Activated CD4-positive, alpha-beta T cell treated with anti-CD3 and anti-CD28 coated beads, Interleukin-2, amount 50 U/mL, for 24 hours (primary cell): ENCODE measurements around the gene RILPL2.
"Not testable (repeated sequence)": the region's sequence is repeated elsewhere in the genome, so short reads cannot be mapped to it uniquely, and the experiment has no call there.

ENCODE experiments used
- DNase-seq, 2 donors: peaks; one replicate each; pipeline ENCODE4 v3.0.0-alpha.2; 2020; ENCODE audit warnings: low read depth in 1 of 2, low spot score in 1 of 2

RILPL2 gene

DNA sequence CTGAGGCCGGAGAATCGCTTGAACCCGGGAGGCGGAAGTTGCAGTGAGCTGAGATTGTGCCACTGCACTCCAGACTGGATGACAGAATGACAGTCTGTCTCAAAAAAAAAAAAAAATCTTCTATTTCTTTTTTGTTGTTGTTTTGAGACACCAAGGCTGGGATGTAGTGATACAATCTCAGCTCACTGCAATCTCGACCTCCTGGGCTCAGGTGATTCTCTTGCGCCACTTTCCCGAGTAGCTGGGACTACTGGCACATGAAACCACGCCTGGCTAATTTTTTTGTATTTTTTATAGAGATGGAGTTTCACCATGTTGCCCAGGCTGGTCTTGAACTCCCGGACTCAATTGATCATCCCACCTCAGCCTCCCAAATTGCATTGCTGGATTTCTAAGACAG lies 14.2 kb upstream of the RILPL2 start:
- DNase-seq = no peak

DNA sequence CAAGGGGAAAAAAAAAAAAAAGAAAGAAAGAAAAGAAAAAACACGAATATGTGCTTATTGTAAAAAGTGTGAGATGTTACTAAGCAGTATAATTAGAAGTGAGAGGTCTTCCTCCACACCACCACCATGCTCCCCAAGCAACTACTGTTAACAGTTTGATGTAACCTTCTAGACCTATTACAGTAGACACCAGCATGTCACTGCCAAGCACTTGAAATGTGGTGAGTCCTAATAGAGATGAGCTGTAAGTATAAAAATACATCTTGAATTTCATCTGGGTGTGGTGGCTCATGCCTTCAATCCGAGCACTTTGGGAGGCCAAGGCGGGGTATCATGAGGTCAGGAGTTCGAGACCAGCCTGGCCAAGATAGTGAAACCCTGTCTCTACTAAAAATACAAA lies 13.4 kb upstream of the RILPL2 start:
- DNase-seq = no peak

DNA sequence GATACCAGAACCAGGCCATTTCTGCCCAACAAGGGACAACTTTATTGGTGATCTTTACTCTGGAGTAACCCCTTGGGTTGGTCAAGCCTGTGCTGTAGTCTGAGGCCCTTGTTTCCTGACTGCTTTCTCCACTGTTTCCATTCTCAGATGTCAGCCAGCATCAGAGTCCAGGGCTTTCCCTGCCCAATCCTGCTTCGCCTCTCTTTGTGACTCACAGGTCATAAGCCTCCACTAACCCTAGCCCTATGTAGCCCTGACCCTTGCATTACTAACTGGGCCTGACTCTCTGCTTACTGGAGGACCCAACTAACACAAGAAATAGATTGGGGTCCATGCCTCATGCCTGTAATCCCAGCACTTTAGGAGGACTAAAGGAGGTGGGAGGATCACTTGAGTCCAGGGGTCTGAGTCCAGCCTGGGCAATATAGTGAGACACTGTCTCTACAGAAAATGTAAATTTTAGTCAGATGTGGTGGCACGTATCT lies 12.8 kb upstream of the RILPL2 start:
- no peak for DNase-seq

DNA sequence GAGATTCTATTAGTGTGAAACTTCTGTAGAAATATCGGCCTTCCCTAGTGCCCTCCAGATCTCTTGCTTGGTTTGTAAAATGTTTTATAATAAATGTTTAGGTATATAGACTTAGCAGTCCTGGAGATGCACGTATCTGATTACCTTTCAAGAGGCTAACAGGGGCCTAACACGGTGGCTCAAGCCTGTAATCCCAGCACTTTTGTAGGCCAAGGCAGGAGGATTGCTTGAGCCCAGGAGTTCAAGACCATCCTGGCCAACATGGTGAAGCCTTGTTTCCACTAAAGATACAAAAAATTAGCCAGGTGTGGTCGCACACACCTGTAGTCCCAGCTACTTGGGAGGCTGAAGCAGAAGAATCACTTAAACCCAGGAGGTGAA lies 9.8 kb upstream of the RILPL2 start:
- DNase-seq = no peak

DNA sequence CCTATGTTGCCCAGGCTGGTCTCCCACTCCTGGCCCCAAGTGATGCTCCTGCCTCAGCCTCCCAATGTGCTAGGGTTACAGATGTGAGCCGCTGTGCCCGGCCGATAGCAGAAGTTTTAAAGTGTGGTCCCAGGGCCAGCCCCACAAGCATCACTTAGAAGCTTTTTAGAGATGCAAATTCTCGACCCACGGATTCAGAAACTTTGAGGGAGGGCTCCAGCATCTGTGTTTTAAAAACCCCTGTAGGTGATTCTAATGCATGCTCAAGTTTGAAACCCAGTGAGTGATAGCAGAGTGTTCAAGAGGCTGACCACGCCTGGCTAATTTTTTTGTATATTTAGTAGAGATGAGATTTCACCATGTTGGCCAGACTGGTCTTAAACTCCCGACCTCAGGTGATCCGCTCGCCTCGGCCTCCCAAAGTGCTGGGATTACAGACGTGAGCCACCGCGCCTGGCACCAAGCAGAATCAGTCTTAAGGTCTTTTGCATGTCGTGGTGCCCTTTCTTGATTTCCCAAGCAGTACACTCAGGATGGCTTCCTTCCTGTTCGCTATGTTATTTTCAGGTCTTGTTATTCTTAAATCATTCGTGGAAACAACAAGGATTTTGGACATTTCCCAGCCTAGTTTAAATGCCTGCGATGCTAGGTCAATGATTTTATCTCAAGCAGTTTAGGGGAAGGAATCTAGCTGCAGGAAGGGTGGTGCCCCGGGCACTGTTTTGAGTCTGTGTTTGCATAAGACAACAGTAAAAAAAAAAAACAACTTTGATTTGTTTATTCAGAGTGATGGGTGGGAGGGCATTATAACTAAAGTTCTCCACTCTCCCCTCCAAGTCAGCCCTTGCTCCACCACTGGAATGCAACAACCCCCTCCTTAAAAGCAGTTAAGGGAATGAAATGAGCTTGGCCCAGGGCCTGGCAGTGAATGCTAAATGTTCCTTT lies 9.2 kb upstream of the RILPL2 start:
- no peak for DNase-seq

DNA sequence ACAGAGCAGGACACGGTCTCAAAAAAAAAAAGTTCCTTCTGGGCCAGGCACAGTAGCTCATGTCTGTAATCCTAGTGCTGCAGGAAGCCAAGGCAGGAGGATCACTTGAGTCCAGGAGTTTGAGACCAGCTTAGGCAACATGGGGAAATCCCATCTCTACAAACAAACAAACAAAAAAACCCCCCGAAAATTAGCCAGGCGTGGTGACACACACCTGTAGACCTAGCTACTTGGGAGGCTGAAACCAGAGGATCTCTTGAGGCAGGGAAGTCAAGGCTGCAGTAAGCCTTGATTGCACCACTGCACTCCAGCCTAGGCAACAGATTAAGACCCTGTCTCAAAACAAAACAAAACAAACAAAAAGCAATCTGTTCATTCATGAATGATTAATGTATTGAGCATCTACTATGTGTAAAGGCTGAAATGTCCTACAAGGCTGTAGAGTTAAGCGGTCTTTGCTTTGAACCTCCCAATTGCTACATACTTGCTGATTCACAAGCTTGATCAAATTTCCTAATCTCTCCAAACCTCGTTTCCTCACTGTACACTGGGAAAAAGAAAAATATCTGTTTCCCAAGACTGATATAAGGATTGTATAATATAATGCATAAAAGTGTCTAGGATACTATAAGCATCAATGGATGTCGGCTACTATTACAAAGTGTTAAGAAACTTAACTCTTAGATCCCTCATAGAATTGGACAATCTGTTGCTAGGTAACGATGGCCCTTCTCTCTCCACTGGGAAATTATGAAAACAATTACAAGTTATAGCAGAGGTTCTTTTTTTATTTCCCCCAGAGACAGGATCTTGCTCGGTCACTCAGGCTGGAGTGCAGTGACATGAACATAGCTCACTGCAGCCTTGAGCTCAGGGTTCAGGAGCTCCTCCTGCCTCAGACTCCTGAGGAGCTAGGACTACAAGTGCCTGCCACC lies 7.9 kb upstream of the RILPL2 start:
- DNase-seq = no peak

DNA sequence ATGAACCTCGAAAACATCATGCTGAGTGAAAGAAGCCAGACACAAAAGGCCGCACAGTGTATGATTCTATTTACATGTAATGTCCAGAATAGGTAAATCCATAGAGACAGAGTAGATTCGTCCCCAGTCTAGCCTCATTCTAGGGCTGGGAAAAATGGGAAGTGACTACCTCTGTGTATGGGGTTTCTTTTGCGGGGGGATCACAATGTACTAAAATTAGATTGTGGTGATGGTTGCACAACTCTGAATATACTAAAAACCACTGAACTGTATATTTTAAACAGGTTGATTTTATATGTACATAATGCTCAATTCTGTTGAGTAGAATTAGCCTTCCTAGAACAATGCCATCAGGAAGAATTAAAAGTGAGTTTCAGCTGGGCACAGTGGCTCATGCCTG lies 6.3 kb upstream of the RILPL2 start:
- DNase-seq = no peak

DNA sequence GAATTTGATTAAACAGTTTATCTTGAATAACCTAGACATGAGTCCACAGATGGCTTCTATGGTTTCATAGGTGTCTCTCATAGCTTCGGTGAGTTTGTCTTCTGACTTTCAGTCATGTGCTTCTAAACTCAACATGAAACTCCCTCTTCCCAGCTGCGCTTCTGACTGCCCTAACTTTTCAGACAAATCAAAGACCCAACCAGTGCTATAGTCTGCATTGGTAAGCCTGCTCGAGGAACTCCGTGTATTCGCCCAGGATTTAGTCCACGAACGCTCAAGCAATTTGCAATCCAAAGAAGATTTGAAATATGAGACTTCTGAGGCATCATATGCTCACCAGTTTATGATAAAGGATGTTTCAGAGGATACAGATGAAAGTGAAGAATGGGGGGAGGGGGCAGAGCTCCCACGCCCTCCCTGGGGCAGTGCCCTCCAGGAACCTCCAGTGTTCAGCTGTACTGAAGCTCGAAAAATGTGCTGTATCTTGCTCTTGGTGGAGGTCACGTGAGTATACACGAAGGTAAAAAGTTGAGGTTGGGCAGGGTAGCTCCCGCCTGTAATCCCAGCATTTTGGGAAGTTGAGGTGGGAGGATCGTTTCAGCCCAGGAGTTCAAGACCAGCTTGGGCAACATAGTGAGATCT lies 5.2 kb upstream of the RILPL2 start:
- no peak for DNase-seq

DNA sequence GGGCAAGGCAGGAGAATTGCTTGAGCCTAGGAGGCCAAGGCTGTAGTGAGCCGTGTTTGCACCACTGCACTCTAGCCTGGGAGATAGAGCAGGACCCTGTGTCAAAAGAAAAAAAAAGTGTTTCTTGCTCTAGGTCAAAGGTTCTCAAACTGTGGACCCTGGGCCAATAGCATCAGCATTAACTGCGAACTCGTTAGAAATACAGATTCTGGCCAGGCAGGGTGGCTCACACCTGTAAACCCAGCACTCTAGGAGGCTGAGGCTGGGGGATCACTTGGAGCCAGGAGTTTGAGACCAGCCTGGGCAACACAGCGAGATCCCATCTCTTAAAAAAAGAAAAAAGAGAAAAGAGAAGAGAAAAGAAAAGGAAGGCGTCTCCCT lies 858 bp downstream of the RILPL2 start:
- no peak for DNase-seq

DNA sequence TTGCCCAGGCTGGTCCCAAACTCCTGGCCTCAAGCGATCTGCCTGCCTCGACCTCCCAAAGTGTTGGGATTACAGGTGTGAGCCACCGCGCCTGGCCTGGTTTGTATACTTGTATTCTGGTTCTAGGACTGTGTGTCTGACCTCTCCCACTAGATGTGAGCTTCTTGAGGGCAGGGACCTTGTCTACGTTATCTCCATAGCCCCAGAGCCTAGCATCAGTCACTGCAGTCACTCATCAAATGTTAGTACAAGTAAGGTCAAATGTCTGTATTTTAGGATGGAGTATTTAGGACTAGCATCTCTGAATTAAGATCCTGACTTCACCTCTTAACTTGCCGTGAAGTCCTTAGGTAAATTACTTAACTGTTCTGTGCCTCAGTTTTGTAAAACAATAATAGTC lies 2.9 kb downstream of the RILPL2 start:
- no peak for DNase-seq

DNA sequence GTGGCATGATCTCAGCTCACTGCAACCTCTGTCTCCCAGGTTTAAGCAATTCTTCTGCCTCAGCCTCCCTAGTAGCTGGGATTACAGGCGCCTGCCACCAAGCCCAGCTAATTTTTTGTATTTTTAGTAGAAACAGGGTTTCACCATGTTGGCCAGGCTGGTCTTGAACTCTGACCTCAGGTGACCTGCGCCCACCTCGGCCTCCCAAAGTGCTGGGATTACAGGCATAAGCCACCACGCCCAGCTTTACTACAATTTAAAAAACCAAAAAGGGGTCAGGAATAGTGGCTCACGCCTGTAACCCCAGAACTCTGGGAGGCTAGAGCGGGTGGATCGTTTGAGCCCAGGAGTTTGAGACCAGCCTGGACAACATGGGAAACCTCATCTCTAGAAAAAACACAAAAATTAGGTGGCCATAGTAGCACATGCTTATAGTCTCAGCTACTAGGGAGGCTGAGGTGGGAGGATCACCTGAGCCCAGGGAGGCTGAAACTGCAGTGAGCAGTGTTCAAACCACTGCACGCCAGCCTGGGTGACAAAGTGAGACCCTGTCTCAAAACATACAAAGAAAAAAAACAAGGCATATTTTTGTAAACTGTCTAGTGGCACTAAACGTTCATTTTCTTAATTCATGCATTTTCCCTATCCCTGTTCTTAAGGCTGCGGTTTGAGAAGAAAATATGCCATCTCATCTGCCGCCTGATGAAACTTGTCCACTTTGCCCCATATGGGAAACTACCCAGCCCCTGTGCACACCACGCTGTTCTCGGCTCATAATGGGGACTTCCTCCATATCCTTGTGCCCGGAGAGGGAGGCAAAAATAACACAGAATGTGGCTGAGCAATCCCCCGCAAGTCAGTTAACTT lies 4.3 kb downstream of the RILPL2 start:
- DNase-seq = not testable (repeated sequence)

DNA sequence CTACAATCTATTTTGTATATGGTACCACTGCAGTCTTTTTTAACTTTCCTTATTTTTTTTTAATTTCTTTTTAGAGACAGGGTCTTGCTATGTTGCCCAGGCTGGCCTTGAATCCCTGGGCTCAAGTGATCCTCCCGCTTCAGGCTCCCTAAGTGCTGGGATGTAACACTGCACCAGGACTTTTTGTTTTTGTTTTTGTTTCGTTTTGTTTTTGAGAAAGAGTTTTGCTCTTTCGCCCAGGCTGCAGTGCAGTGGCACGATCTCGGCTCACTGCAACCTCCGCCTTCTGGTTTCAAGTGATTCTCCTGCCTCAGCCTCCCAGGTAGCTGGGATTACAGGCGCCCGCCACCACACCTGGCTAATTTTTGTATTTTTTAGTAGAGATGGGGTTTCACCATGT lies 7.4 kb downstream of the RILPL2 start:
- not testable (repeated sequence) for DNase-seq

DNA sequence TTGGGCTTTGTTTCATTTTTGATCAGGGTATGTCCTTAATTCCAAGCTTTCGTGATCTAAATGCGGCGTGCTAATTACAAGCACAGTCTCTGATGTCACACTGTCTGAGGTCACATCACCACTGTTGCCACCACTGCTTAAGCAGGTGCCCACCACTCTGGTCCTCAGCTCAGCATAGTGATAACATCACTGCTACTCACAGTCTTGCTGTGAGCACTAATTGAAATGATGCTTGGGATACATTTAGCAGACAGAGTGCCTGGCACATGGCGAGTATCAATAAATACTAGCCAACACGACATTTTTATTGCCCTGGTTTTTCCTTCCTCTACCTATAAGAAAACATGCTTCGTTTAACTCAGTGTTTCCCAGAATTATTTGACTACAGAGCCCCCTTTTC lies 7.9 kb downstream of the RILPL2 start:
- DNase-seq = no peak

DNA sequence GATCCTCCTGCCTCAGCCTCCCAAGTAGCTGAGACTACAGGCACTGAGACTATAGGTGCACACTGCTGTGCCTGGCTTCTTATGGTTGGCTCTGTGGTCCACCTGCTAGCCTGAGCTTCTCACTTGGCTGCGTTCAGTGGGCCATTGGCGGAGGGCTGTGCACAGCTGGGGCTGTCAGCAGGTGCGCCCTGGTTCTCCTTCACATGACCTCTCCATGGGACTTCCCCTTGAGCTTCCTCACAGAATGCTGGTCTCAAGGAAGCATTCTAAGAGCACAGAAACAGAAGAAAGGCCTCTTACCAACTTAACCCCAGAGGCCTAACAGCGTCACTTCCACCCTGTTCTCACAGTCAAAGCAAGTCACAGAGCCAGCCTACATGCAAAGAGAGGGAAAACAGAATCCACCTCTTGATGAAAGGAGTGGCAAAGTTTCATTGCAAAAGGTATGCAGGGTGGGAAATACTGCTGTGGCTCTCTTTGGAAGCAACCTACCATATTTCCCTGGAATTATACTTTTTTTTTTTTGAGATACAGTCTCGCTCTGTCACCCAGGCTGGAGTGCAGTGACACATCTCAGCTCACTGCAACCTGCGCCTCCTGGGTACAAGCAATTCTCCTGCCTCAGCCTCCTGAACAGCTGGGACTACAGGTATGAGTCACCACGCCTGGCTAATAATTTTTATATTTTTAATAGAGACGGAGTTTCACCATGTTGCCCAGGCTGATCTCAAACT lies 9.3 kb downstream of the RILPL2 start:
- DNase-seq = no peak

DNA sequence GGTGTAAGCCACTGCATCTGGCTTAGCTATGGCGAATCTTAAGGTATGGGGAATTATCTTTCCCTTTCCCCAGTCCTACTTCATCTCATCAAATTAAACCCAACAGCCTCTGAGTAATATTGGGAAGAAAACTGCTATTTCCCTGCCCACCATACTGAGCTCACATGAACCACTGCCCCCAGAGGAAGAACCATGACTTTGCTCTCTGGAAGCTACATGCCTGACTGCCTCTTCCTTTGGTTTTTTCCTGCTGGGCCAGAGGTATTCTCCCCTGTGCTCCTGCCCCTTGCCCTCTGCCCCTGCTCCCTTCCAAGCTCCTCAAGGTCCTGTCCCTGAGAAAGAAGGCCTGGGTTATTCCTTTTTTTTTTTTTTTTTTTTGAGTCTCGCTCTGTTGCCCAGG lies 15.2 kb downstream of the RILPL2 start:
- DNase-seq = no peak

DNA sequence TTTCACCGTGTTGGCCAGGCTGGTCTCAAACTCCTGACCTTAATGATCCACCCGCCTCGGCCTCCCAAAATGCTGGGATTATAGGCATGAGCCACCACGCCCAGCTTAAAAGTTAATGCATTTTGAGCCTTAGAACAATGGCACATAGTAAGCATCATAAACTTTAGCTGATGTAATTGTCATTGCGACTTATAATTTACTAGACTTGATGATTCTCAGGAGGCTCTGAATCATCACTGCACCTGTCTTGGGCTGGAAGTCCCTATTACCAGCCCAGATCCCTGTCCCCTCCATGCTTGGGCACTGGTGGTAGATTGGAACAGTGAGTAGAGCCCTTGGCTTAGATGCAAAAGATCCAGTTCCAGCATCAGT lies 26.5 kb downstream of the RILPL2 start:
- DNase-seq = no peak

DNA sequence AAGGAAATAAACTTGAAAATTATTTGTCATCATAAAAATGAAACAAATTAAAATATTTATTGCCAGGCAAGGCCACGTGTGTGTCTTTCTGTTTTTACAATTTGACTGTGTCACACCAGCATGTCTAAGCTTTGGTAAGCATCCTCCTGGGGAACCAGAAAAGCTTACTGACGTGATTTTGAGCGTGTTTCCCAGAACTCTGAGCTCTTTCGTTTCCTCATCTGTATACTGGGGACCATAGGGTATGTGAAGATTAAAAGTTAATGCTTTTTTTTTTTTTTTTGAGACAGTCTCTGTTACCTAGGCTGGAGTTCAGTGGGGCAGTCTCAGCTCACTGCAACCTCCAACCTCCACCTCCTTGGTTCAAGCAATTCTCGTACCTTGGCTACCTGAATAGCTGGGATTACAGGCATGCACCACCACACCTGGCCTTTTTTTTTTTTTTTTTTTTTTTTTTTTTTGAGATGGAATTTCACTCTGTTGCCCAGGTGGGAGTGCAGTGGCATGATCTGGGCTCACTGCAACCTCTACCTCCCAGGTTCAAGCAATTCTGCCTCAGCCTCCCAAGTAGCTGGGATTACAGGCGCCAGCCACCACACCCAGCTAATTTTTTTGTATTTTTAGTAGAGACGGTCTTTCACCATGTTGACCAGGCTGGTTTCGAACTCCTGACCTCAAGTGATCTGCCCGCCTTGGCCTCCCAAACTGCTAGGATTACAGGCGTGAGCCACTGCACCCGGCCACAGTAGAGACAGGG lies 27.0 kb downstream of the RILPL2 start:
- DNase-seq = not testable (repeated sequence)

DNA sequence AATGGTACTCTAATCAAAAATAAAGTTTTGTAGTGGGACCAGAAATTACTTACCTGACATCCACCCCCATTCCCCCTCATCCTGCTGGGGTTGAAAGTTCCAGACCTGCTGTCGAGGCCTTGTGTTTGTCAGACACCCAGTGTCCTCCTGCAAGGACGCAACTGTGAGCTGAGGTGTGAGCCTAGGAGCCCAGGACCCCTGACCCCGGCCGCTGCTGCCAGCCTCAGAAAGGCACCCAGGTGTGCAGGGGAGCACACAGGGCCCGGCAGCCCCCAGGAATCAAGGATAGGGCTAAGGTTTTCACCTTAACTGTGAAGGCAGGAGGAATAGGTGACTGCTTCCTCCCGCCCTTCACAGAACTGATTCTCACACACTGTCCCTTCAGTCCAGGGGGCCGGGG lies 27.9 kb downstream of the RILPL2 start:
- not testable (repeated sequence) for DNase-seq

DNA sequence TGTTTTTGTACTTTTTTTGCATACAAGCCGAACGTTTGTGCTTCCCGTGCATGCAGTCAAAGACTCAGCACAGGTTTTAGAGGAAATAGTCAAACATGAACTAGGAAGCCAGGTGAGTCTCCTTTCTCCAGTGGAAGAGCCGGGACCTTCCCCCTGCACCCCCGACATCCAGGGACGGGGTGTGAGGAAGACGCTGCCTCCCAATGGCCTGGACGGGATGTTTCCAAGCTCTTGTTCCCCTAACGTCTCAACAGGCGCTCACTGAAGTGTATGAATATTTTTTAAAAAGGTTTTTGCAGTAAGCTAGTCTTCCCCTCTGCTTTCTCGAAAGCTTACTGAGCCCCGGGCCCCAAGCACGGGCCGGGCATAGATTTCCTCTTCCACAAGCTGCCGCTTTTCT lies 28.6 kb downstream of the RILPL2 start:
- not testable (repeated sequence) for DNase-seq
